ENCODE results near the gene PCDHB3. TPM values are rescaled to one million over a fixed set of nuclear protein-coding genes. Genes with fewer than 3 reads are reported as not detected.
"Not testable (repeated sequence)": the region's sequence is repeated elsewhere in the genome, so short reads cannot be mapped to it uniquely, and the experiment has no call there.

Gene PCDHB3
- total and polyA plus RNA-seq, 11 donors = 0.27 to 2.9 (median 1.1) TPM

- Histone ChIP-seq H3K27me3 (peaks cover 0 to 9% (median 0%) of the 10 kb centered on the region in 9 donors), H3K27ac (no peak overlapping the region), H3K36me3 (no peaks in the 10 kb centered on the region), H3K9me3 (peaks cover 0 to 86% (median 7%) of the 10 kb centered on the region in 12 donors), H3K4me1 (no peaks in the 10 kb centered on the region), H3K4me3 (no peak overlapping the region)
- TF ChIP-seq POLR2A (IDR thresholded peaks at IDR 0.05) (no peak), CTCF (IDR thresholded peaks at IDR 0.05) (no peak)
- intact Hi-C loops (cut with DNase I) = no loop called here
- 85 to 92% (median 88%) methylated on average over 1 of the region's 1 CpG for WGBS, 4 donors
- no peak for DNase-seq
- ATAC-seq = no peak
These were observed 27.0 kb downstream of the PCDHB3 start for GRCh38 chr5:141127305-141127704.

- 12 to 17% (median 15%) methylated on average over 22 of the region's 22 CpGs for WGBS, 4 donors
- Histone ChIP-seq H3K36me3 (no peaks in the 10 kb centered on the region), H3K27ac (peak within 1 kb of the TSS in 3 of 12 donors; percentile 36 to 53 (median 45)), H3K4me1 (no peaks in the 10 kb centered on the region), H3K27me3 (peaks cover 0 to 4% (median 0%) of the 10 kb centered on the region in 9 donors), H3K4me3 (peak within 1 kb of the TSS; percentile 5 to 61 (median 44)), H3K9me3 (peaks cover 0 to 100% (median 44%) of the 10 kb centered on the region in 12 donors)
- intact Hi-C loops (cut with DNase I) = no loop called here
- TF ChIP-seq POLR2A (IDR thresholded peaks at IDR 0.05) = no peak
- peak in 11 of 12 donors; percentile 25 to 62 (median 44) for TF ChIP-seq CTCF (IDR thresholded peaks at IDR 0.05)
- no peak for DNase-seq
- peak in 2 of 4 donors; percentile 44 to 67 for ATAC-seq
These were observed 34.9 kb downstream of the PCDHB3 start, which contains the start of gene PCDHB5 for GRCh38 chr5:141135030-141135717. TSS of gene PCDHB5 (plus strand) at chr5:141135206. CDS start at chr5:141135435, 229 bp downstream.

- Histone ChIP-seq H3K27ac (no peak overlapping the region), H3K4me3 (peak overlapping the region; percentile 3 to 61 (median 44)), H3K9me3 (peaks cover 0 to 100% (median 44%) of the 10 kb centered on the region in 12 donors), H3K27me3 (peaks cover 0 to 4% (median 0%) of the 10 kb centered on the region in 9 donors), H3K4me1 (no peaks in the 10 kb centered on the region), H3K36me3 (no peaks in the 10 kb centered on the region)
- no peak for ATAC-seq
- no peak for DNase-seq
- intact Hi-C loops (cut with DNase I) = no loop called here
- WGBS, 4 donors = 38 to 52% (median 43%) methylated on average over 16 to 19 of the region's 19 CpGs
- no peak for TF ChIP-seq POLR2A (IDR thresholded peaks at IDR 0.05)
- no peak for TF ChIP-seq CTCF (IDR thresholded peaks at IDR 0.05)
These were observed 35.5 kb downstream of the PCDHB3 start for GRCh38 chr5:141135718-141136266.

- H3K27me3 ChIP-seq; DNase-seq; intact Hi-C loops (cut with DNase I); ATAC-seq; H3K4me1 ChIP-seq; H3K36me3 ChIP-seq; H3K27ac ChIP-seq; H3K4me3 ChIP-seq: not testable (repeated sequence)
- peaks cover 0 to 100% (median 49%) of the 10 kb centered on the region in 12 donors for H3K9me3 ChIP-seq
- WGBS, 4 donors = 43 to 58% (median 50%) methylated on average over 8 to 34 of the region's 34 CpGs
These were observed 37.1 kb downstream of the PCDHB3 start for GRCh38 chr5:141137346-141137745.
